GM19455 (cell line): Measurements from ENCODE around the gene CARD14.
"Not testable (repeated sequence)": the region's sequence is repeated elsewhere in the genome, so short reads cannot be mapped to it uniquely, and the experiment has no call there.

Experiments used
- ATAC-seq: cut with Tn5 transposase; IDR thresholded peaks from one replicate; pipeline ENCODE4 v1.9.1; 2021; ENCODE audit not compliant: unreplicated experiment

CARD14 gene

GRCh38 chr17:80183581-80184422, 14.0 kb downstream of the CARD14 start:
- no peak for ATAC-seq

- no peak for ATAC-seq
Observed at GRCh38 chr17:80184423-80184714, 14.5 kb downstream of the CARD14 start.

GRCh38 chr17:80185968-80186367, 16.1 kb downstream of the CARD14 start:
- no peak for ATAC-seq

GRCh38 chr17:80187090-80187489, 17.3 kb downstream of the CARD14 start:
- no peak for ATAC-seq

GRCh38 chr17:80187515-80187941, 17.7 kb downstream of the CARD14 start:
- ATAC-seq: no peak

DNA sequence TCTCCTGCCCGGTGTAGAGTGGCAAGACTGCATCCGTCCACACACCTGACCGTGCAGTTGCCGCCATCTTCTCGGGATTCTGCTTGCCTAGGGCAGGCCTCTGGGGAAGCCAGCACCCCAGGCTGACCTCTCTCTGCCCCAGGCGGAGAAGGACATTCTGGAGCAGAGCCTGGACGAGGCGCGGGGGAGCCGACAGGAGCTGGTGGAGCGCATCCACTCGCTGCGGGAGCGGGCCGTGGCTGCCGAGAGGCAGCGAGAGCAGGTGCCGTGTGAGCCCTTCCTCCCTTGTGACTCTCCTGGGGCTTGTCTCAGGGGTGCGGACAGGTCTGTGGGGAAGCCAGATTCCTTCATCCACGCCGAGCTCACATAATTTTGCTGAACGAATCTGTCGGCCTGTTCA, 19.8 kb downstream of the CARD14 start:
- no peak for ATAC-seq

DNA sequence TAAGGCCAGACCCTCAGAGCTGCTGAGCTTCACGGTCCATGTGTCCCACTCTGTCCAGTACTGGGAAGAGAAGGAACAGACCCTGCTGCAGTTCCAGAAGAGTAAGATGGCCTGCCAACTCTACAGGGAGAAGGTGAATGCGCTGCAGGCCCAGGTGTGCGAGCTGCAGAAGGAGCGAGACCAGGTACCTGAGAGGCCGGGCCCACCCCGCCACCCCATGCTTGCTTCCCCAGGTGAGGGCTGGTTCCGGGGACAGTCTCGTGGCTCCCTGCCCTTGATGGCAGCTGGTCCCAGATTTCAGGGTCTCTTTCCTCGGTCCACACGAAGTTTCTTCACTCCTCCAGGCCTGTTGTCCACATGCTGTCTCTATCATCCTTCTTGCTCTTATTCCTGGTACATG, 20.9 kb downstream of the CARD14 start:
- no peak for ATAC-seq

GRCh38 chr17:80191192-80191591, 21.4 kb downstream of the CARD14 start:
- no peak for ATAC-seq

GRCh38 chr17:80191865-80192661, 22.2 kb downstream of the CARD14 start:
- ATAC-seq: no peak

- no peak for ATAC-seq
Observed at GRCh38 chr17:80195141-80195540, 25.3 kb downstream of the CARD14 start.

DNA sequence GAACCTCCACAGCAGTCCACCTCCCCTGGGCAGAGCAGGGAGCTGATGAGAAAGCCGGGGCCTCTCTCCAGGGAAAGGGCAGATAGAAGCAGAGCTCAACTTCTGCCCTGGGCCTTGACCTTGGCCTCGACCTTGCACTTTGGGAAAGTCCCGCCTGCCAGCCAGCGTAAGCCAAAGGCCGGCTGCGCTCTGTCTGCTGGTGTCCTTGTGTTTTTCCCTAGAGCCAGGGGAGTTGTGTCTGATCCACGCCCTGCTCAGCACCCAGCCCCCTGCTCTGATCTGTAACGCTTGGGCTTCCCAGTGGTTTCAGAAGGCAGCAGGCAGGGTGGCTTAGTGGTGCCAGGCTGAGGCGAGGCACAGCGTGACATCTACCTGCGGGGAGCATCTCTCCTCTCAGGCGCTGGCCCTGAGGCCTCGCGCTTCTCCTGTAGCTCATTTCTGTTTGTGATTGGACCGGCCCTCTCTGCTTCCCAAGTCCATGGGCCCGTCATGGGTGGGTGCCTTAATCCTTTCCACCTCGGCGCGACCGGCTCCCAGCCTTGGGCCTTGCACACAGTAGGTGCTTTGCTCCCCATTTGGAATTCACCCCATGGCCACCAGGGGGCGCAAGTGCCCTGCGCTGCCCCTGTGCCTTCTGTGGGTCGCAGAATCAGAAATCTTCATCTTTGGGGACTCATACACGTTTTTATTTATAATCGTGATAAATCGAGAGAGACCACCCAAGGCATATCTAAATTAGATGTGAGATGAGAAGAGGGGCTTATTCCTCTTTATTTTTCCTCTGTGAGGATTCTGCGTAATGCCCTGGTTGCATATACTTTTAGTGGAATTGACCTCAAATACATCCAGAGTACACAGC, 26.1 kb downstream of the CARD14 start:
- ATAC-seq: no peak

DNA sequence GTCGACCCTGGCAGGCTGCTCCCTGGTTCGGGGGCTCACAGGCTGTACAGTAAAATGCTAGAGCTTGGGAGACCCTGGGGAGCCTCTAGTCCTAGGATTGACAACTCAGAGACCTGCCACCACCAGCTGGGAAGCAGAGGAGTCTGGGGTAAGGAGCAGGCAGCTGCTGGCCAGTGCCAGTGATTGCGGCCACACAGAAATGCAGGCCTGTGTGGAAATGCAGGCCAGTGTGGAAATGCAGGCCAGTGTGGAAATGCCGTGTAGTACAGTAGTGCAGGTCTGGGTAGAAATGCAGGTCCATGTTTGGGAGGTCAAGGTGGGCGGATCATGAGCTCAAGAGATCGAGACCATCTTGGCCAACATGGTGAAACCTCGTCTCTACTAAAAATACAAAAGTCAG, 26.8 kb downstream of the CARD14 start:
- no peak for ATAC-seq

GRCh38 chr17:80198144-80198661, 28.4 kb downstream of the CARD14 start:
- no peak for ATAC-seq

DNA sequence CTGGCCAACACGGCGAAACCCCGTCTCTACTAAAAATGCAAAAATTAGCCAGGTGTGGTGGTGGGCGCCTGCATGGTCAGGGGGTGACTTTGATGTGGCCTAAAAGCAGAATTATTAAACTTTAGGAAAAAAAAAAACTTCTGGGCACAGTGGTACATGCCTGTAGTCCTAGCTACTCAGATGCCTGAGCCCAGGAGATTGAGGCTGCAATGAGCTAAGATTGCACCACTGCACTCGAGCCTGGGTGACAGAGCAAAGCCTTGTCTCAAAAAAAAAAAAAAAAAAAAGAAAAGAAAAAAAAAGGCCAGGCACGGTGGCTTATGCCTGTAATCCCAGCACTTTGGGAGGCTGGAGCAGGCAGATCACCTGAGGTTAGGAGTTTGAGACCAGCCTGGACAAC, 29.5 kb downstream of the CARD14 start:
- not testable (repeated sequence) for ATAC-seq

DNA sequence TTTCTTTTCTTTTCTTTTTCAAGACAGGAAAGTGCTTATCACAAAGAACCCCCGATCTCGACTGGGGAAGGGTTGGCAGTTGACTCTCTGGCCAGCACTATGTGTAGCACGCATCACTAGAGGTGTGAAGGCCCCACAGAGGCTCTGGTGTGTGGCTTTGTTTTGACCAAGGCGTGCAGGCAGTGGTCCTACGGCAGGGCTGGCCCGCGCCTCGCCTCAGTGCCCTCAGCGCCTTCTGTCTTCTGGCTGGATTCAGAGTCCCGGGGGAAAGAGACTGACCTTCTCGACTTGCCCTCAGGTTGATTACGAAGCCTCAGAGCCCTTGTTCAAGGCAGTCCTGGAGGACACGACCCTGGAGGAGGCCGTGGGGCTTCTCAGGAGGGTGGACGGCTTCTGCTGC, 31.6 kb downstream of the CARD14 start:
- ATAC-seq: no peak

DNA sequence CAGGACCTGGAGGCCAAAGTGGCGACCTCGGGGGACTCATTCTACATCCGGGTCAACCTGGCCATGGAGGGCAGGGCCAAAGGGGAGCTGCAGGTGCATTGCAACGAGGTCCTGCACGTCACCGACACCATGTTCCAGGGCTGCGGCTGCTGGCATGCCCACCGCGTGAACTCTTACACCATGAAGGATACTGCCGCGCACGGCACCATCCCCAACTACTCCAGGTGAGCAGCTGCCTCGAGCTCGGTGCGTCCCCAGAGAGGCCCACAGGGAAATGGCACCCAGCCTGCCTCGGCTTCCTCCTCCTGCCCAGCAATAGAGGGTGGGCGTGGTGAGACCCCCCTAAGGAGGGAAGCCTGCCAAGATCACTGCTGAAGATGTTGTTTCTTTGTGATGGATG, 32.4 kb downstream of the CARD14 start:
- no peak for ATAC-seq

- no peak for ATAC-seq
Observed at GRCh38 chr17:80203471-80203963, 33.7 kb downstream of the CARD14 start.

DNA sequence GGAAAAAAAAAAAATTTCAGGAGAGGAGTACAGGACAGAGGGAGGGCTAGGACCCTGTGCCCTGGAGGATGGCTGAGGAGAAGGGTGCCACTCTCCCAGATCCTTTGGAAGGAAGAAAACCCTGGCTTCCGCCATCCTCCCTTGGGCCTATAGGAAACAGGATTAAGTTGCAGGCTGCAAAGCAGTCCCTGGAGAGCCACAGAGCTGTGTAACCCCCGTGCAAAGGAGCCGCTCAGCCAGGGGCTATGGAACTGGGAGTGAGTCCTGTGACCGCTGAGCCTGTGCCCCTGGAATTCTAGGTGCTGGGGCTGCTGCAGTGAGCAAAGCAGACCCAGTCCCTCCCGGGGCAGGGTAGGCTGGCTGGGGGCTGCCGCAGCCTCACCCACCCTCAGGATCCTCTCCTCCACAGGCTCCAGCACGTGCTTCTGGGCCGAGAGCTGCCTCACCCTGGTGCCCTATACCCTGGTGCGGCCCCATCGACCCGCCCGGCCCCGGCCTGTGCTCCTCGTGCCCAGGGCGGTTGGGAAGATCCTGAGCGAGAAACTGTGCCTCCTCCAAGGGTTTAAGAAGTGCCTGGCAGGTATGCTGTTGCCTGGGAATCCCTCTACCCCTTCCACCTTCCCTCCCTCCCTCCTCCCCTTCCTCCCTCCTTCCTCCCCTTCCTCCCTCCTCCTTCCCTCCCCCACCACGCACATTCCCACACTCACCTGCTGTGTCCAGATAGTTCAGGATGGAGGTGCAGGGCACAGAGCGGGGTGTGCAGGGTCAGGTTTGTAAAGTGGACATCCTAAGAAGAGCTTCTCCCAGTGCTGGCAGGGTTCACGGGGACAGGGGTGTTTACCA, 35.0 kb downstream of the CARD14 start:
- ATAC-seq: no peak

DNA sequence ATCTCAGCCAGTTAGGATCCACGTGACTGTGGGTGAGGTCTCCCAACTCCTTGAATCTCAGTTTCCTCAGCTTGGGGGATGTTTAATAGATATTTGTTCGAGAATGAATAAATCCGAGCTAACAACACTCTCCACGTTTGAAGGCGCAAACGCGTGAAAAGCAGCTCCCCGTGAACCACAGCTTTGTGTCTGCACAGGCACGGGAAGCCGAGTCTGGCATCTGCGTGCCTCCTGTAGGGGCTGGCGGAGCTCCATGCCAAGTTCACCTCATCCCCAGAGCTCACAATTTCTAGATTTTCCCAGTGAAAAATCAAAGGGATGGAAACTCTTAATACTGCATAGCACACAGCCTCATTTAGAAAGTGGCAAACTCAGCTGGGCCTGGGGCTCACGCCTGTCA, 36.0 kb downstream of the CARD14 start:
- no peak for ATAC-seq

DNA sequence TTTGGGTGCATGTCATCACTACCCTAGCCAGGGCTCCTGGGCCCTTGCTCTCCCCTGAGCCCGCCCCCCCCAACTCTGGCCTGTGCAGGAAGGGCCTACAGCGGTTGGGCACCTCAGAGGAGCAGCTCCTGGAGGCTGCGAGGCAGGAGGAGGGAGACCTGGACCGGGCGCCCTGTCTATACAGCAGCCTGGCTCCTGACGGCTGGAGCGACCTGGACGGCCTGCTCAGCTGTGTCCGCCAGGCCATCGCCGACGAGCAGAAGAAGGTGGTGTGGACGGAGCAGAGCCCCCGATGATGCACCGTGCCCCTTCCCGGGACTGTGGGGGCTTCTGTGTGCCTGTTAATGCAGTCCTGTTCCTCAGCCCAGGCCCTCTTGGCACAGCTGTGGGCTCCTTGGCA, 38.2 kb downstream of the CARD14 start:
- no peak for ATAC-seq
